Fibroblast of villous mesenchyme (primary cell): ENCODE measurements around the gene CXorf65. TPM values are rescaled to one million over a fixed set of nuclear protein-coding genes. Genes with fewer than 3 reads are reported as not detected.

Experiments used
- DNase-seq: peaks from one replicate; pipeline ENCODE4 v3.0.0-alpha.2; 2010; ENCODE audit warnings: low read depth
- H3K4me3 ChIP-seq: 2 replicates; pipeline ENCODE4 v1.5.1; 2011; ENCODE audit warnings: low read depth, mild to moderate bottlenecking, low read length
- CTCF ChIP-seq: IDR thresholded peaks from 2 replicates; pipeline ENCODE4 v1.5.1; 2012; ENCODE audit warnings: low read depth, mild to moderate bottlenecking, low read length; ENCODE audit not compliant: insufficient read depth
- total RNA-seq: library from RNA; depleted of rRNA; stranded (reverse); fragments of >200 nt; gene quantifications from 2 replicates; pipeline ENCODE4 v1.2.3, GENCODE V29; 2012

CXorf65 gene
- total RNA-seq, 1 donor = not detected

- no peak overlapping the region for H3K4me3 ChIP-seq
- no peak for TF ChIP-seq CTCF
- DNase-seq = peak; percentile 7
These were observed 37.0 kb upstream of the CXorf65 start for GRCh38 chrX:71143508-71143907.

GRCh38 chrX:71140440-71140839 lies 33.9 kb upstream of the CXorf65 start:
- no peak for TF ChIP-seq CTCF
- no peak overlapping the region for H3K4me3 ChIP-seq
- no peak for DNase-seq

GRCh38 chrX:71131510-71131909 lies 25.0 kb upstream of the CXorf65 start:
- no peak for TF ChIP-seq CTCF
- no peak overlapping the region for H3K4me3 ChIP-seq
- DNase-seq = no peak

- DNase-seq = peak; percentile 59
- TF ChIP-seq CTCF = peak; percentile 78
- H3K4me3 ChIP-seq = no peak overlapping the region
These were observed 22.6 kb upstream of the CXorf65 start for GRCh38 chrX:71128915-71129765.

- no peak overlapping the region for H3K4me3 ChIP-seq
- no peak for TF ChIP-seq CTCF
- peak; percentile 11 for DNase-seq
These were observed 21.8 kb upstream of the CXorf65 start for GRCh38 chrX:71128166-71128833.

- no peak for DNase-seq
- no peak for TF ChIP-seq CTCF
- peak overlapping the region; percentile 72 for H3K4me3 ChIP-seq
These were observed 12.5 kb upstream of the CXorf65 start for GRCh38 chrX:71118985-71119535.
